Liver (tissue), 9 donors: ENCODE results near the gene CD82. TPM values are rescaled to one million over a fixed set of nuclear protein-coding genes. Genes with fewer than 3 reads are reported as not detected.
A peak's percentile ranks its signal among the peaks of the same experiment; 100 is the strongest.

Experiments used
- DNase-seq: peaks from one replicate; pipeline ENCODE4 v3.0.0-alpha.2; 2017; ENCODE audit warnings: low spot score
- H3K27ac ChIP-seq, 2 donors: one replicate each; pipeline ENCODE4 v1.7.0; 2013; ENCODE audit warnings: inconsistent platforms in 2 of 2, low read length in 2 of 2, control low read depth in 1 of 2, low read depth in 1 of 2, mild to moderate bottlenecking in 1 of 2
- H3K27me3 ChIP-seq, 4 donors: one replicate each; pipeline versions ENCODE4 v1.6.1 to v1.7.0; 2013; ENCODE audit warnings: low read length in 3 of 4, inconsistent platforms in 1 of 4, mild to moderate bottlenecking in 1 of 4, moderate library complexity in 1 of 4; ENCODE audit not compliant: control insufficient read depth in 4 of 4, insufficient read depth in 4 of 4
- H3K36me3 ChIP-seq, 4 donors: one replicate each; pipeline versions ENCODE4 v1.6.1 to v1.7.0; 2013; ENCODE audit warnings: low read length in 3 of 4, mild to moderate bottlenecking in 3 of 4, low read depth in 1 of 4, moderate library complexity in 1 of 4; ENCODE audit not compliant: control insufficient read depth in 4 of 4, insufficient read depth in 3 of 4
- H3K4me1 ChIP-seq, 4 donors: one replicate each; pipeline versions ENCODE4 v1.6.1 to v1.7.0; 2013; ENCODE audit warnings: low read length in 3 of 4, mild to moderate bottlenecking in 3 of 4, moderate library complexity in 1 of 4; ENCODE audit not compliant: control insufficient read depth in 4 of 4, insufficient read depth in 4 of 4
- H3K4me3 ChIP-seq, 3 donors: one replicate each; pipeline versions ENCODE4 v1.6.1 to v1.7.0; 2013; ENCODE audit warnings: low read length in 3 of 3, control low read depth in 1 of 3, low read depth in 1 of 3, mild to moderate bottlenecking in 1 of 3
- H3K9ac ChIP-seq, 2 donors: one replicate each; pipeline ENCODE4 v1.7.0; 2013; ENCODE audit warnings: low read length in 2 of 2, mild to moderate bottlenecking in 2 of 2, moderate library complexity in 2 of 2, control low read depth in 1 of 2, low read depth in 1 of 2
- H3K9me3 ChIP-seq, 4 donors: one replicate each; pipeline versions ENCODE4 v1.6.1 to v1.7.0; 2013; ENCODE audit warnings: low read length in 3 of 4; ENCODE audit not compliant: control insufficient read depth in 4 of 4
- EGR1 ChIP-seq, 2 donors: IDR thresholded peaks; 2 replicates each; pipeline ENCODE4 v1.6.1; 2016 to 2018; ENCODE audit warnings: antibody characterized with exemption in 2 of 2, low read depth in 2 of 2
- FOXA1 ChIP-seq: IDR thresholded peaks from 2 replicates; pipeline ENCODE4 v1.6.1; 2016; ENCODE audit warnings: antibody characterized with exemption
- FOXA2 ChIP-seq: IDR thresholded peaks from 2 replicates; pipeline ENCODE4 v1.6.1; 2016; ENCODE audit warnings: antibody characterized with exemption
- RAD21 ChIP-seq, 2 donors: IDR thresholded peaks; 2 replicates each; pipeline ENCODE4 v1.6.1; 2016; ENCODE audit warnings: antibody characterized with exemption in 2 of 2, mild to moderate bottlenecking in 2 of 2
- RXRA ChIP-seq, 2 donors: IDR thresholded peaks; 2 replicates each; pipeline ENCODE4 v1.6.1; 2017 to 2018; ENCODE audit warnings: antibody characterized with exemption in 2 of 2, mild to moderate bottlenecking in 1 of 2
- SP1 ChIP-seq: IDR thresholded peaks from 2 replicates; pipeline ENCODE4 v1.6.1; 2018; ENCODE audit warnings: antibody characterized with exemption, mild to moderate bottlenecking
- TAF1 ChIP-seq: conservative IDR thresholded peaks from 2 replicates; pipeline ENCODE4 v1.6.1; 2016; ENCODE audit warnings: antibody characterized with exemption, mild to moderate bottlenecking
- YY1 ChIP-seq: IDR thresholded peaks from 2 replicates; pipeline ENCODE4 v1.6.1; 2016; ENCODE audit warnings: antibody characterized with exemption, mild to moderate bottlenecking
- WGBS: extraction: QIAGEN DNeasy Blood & Tissue Kit; methylation state at CpG from one replicate; pipeline ENCODE4 v1.1.7; 2013; 5-methylcytosine and 5-hydroxymethylcytosine counted together
- polyA plus RNA-seq, 2 donors: library from polyadenylated mRNA; stranded (reverse) in 1 of 2; unstranded in 1 of 2; fragments of 200-250 nt in 1 of 2; fragments of >200 nt in 1 of 2; fragmentation: Nextera tagmentation in 1 of 2; extraction: Ambion mirVana in 1 of 2; gene quantifications; one replicate each; pipeline versions ENCODE4 v1.2.1 to v1.2.3, GENCODE V29; 2013 to 2015
- total RNA-seq, 2 donors: library from RNA; depleted of rRNA; stranded (reverse); fragments of >200 nt; gene quantifications; one replicate each; pipeline ENCODE4 v1.2.3, GENCODE V29; 2014
- TF ChIP-seq, protein P1 (sequence below): IDR thresholded peaks from 2 replicates; pipeline ENCODE4 v1.6.1; 2016; ENCODE audit warnings: antibody characterized with exemption, mild to moderate bottlenecking
- TF ChIP-seq, protein P2 (sequence below): fragments of 150-350 bp; IDR thresholded peaks from 2 replicates; pipeline ENCODE4 v1.5.1; 2017; ENCODE audit warnings: improper control_type of control experiment, low read depth, low read length; ENCODE audit not compliant: missing input control
- donor health status: healthy.
- donor health status: healthy.
- donor health status: healthy.
- donor health status: healthy.
- donor health status: healthy.

The CD82 gene
- total and polyA plus RNA-seq, 4 donors: 27.4 to 82.6 (median 47.8) TPM

DNA sequence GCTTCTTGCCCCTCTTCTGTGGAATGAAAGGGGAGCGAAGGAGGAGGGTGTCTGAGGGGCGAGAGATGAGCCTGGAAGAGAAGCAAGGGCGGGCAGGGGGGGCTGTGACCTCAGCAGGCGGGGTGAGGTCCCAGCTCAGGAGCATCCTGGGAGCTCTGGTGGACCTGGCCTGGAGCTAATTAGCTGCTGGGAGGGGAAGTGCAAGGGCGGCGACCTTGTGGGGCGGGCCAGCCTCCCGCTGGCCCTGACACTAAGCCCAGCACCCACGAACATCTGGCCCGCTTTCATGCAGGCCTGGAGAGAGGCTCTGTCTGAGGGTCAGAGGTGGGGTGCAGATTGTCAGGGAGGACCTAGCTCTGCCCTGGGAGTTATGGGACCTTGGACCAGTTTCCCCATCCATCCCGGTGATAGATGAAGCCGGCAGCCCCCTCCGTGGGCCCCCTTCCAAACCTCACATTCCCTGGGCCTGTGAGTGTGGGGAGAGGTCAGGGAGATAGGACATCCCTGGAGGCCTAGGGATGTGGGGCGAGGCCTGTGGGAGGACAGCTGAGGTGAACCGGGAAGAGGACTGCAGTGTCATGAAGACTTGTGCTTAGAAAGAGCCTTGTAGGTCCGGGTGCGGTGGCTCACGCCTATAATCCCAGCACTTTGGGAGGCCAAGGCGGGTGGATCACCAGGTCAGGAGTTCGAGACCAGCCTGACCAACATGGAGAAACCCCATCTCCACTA, 28.5 kb upstream of the CD82 start (continued):
- TF ChIP-seq, protein P1, sequence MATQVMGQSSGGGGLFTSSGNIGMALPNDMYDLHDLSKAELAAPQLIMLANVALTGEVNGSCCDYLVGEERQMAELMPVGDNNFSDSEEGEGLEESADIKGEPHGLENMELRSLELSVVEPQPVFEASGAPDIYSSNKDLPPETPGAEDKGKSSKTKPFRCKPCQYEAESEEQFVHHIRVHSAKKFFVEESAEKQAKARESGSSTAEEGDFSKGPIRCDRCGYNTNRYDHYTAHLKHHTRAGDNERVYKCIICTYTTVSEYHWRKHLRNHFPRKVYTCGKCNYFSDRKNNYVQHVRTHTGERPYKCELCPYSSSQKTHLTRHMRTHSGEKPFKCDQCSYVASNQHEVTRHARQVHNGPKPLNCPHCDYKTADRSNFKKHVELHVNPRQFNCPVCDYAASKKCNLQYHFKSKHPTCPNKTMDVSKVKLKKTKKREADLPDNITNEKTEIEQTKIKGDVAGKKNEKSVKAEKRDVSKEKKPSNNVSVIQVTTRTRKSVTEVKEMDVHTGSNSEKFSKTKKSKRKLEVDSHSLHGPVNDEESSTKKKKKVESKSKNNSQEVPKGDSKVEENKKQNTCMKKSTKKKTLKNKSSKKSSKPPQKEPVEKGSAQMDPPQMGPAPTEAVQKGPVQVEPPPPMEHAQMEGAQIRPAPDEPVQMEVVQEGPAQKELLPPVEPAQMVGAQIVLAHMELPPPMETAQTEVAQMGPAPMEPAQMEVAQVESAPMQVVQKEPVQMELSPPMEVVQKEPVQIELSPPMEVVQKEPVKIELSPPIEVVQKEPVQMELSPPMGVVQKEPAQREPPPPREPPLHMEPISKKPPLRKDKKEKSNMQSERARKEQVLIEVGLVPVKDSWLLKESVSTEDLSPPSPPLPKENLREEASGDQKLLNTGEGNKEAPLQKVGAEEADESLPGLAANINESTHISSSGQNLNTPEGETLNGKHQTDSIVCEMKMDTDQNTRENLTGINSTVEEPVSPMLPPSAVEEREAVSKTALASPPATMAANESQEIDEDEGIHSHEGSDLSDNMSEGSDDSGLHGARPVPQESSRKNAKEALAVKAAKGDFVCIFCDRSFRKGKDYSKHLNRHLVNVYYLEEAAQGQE: no peak
- no peak for TF ChIP-seq YY1
- no peak for TF ChIP-seq FOXA2
- no peak for TF ChIP-seq TAF1
- no peak for TF ChIP-seq SP1

DNA sequence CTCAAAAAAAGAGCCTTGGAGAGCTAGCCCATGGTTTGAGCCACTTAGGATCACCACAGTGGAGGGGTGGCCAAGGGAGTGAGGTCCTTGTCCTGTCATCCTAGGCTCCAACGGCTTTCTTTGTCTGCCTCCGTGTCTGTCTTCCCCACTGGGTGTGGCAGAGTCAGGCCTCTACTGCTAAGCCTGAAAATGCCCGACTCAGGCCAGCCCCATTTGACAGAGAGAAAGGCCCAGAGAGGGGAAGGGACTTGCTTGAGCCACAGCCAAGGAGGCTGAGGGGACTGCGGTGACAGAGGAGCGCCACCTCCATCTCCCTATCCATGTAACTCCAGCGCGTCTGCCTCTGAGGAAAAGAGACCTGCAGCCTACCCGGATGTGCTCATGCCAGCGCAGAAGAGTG, 27.8 kb upstream of the CD82 start:
- 79% methylated on average over 9 of the region's 9 CpGs for WGBS
- Histone ChIP-seq H3K9me3 (no peaks in the 10 kb centered on the region), H3K27me3 (no peaks in the 10 kb centered on the region), H3K4me1 (peaks cover 0 to 3% (median 0%) of the 10 kb centered on the region in 4 donors), H3K27ac (no peak overlapping the region), H3K9ac (no peak overlapping the region), H3K4me3 (no peak overlapping the region), H3K36me3 (no peaks in the 10 kb centered on the region)
- TF ChIP-seq RAD21 (IDR thresholded peaks at IDR 0.05): no peak
- no peak for TF ChIP-seq FOXA1
- no peak for DNase-seq

GRCh38 chr11:44538375-44539054, 26.9 kb upstream of the CD82 start:
- Histone ChIP-seq H3K4me1 (peaks cover 0 to 3% (median 0%) of the 10 kb centered on the region in 4 donors), H3K9ac (no peak overlapping the region), H3K36me3 (no peaks in the 10 kb centered on the region), H3K27me3 (no peaks in the 10 kb centered on the region), H3K9me3 (no peaks in the 10 kb centered on the region), H3K4me3 (no peak overlapping the region), H3K27ac (no peak overlapping the region)
- TF ChIP-seq, protein P2, sequence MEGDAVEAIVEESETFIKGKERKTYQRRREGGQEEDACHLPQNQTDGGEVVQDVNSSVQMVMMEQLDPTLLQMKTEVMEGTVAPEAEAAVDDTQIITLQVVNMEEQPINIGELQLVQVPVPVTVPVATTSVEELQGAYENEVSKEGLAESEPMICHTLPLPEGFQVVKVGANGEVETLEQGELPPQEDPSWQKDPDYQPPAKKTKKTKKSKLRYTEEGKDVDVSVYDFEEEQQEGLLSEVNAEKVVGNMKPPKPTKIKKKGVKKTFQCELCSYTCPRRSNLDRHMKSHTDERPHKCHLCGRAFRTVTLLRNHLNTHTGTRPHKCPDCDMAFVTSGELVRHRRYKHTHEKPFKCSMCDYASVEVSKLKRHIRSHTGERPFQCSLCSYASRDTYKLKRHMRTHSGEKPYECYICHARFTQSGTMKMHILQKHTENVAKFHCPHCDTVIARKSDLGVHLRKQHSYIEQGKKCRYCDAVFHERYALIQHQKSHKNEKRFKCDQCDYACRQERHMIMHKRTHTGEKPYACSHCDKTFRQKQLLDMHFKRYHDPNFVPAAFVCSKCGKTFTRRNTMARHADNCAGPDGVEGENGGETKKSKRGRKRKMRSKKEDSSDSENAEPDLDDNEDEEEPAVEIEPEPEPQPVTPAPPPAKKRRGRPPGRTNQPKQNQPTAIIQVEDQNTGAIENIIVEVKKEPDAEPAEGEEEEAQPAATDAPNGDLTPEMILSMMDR: peak; percentile 92
- TF ChIP-seq TAF1 (no peak), EGR1 (IDR thresholded peaks at IDR 0.05; ENCODE audit: low read depth in 2 of 2) (no peak), RAD21 (IDR thresholded peaks at IDR 0.05) (peak; percentile 94 to 97), YY1 (no peak), RXRA (IDR thresholded peaks at IDR 0.05) (no peak)
- TF ChIP-seq, protein P1: no peak
- peak; percentile 85 for DNase-seq
- 31% methylated on average over 21 of the region's 21 CpGs for WGBS
